Fibroblast of mammary gland (primary cell): Measurements from ENCODE around the gene ESPN.
A peak's percentile ranks its signal among the peaks of the same experiment; 100 is the strongest.

ENCODE experiments used
- DNase-seq: peaks from one replicate; pipeline ENCODE4 v3.0.0-alpha.2; 2010; ENCODE audit warnings: low read depth
- H3K4me3 ChIP-seq: 2 replicates; pipeline ENCODE4 v1.5.1; 2011; ENCODE audit warnings: low read depth, mild to moderate bottlenecking, low read length, moderate library complexity; ENCODE audit not compliant: control insufficient read depth
- CTCF ChIP-seq: conservative IDR thresholded peaks from 2 replicates; pipeline ENCODE4 v1.5.1; 2011; ENCODE audit warnings: low read depth, low read length, inconsistent platforms; ENCODE audit not compliant: control insufficient read depth, insufficient read depth

Gene ESPN

GRCh38 chr1:6410248-6410893, 14.2 kb upstream of the ESPN start:
- H3K4me3 ChIP-seq, result no peak overlapping the region
- no peak for TF ChIP-seq CTCF
- DNase-seq, result no peak

DNA sequence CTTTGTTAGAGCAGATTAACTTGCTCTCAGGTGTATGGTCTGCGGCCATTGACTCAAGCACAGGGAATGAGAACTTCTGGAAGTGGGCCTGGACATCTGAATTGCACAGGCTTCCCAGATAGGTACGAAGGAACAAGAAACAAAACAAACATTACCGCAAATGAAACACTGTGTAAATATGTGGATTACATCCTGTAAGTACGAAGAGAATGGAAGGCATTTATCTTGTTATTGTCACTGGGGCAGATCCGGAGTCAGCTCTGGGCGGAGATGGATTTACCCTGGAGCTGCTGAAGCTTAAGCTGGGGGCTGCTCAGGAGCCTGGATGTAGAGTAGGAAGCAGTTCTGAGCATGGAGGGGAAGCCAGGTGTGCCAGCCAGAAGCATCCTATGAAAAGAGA, 11.7 kb upstream of the ESPN start:
- no peak for TF ChIP-seq CTCF
- no peak for DNase-seq
- no peak overlapping the region for H3K4me3 ChIP-seq

DNA sequence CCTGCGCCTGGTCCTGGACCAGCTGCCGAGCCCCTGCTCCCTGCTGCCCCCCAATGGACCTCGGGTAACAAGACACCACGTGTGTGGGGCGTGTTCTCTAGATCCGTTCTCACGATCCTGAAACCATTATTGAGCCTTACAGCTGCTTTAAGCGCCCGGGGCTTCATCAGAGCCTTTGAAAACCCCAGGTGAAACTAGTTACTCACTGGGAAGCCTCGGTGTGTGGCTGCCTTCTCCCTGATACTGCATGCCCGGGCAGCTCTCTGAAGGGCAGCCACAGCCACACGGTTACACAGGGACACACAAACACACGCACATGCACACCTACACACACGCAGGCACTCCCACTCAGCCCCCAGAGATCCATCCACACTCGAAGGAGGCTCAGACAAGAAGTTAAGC, 10.1 kb upstream of the ESPN start:
- no peak overlapping the region for H3K4me3 ChIP-seq
- DNase-seq, result peak; percentile 46
- TF ChIP-seq CTCF, result peak; percentile 52

DNA sequence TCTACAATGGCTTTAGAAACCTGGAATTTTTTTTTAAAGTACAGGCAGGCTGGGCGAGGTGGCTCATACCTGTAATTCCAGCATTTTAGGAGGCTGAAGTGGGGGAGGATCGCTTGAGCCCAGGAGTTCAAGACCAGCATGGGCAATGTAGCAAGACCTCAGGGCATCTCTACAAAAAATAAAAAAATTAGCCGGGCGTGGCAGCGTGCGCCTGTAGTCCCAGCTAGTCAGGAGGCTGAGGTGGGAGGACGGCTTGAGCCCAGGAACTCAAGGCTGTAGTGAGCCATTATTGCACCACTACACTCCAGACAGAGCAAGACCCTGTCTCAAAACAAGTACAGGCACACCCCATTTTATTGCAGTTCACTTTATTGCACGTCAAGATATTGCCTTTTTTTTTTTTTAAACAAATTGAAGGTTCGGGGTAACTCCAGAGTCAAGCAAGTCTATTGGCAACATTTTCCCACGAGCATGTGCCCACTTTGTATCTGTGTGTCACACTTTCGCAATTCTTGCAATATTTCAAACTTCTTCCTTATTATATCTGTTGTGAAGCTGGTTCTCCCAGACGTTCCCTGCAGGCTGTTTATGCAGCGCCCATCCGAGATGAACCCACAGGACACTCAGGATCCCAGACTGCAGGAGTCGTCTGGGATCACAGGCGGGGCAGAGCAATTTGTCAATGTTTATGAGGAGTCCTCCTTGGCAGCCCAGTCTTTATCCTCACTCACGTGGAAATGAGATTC, 9.5 kb upstream of the ESPN start:
- TF ChIP-seq CTCF, result no peak
- no peak overlapping the region for H3K4me3 ChIP-seq
- peak; percentile 26 for DNase-seq

DNA sequence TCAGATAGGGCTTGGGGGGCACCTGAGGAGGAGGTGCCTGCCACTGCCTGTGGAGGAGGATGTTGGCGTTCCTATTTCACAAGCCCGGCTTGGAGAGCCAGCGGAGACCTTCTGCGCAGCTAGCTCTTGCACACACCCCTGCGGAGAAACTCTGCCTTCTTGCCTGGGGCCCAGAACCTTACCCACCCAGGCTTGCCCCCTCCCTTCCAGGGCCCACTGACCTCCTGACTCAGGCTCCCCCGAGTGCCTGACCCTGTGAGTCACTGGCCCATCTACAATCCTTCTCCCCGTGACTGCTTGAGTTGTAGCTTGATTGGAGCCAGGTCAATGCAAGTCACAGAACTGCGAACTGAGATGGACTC, 8.3 kb upstream of the ESPN start:
- no peak for TF ChIP-seq CTCF
- DNase-seq, result no peak
- H3K4me3 ChIP-seq, result no peak overlapping the region

GRCh38 chr1:6416906-6417305, 7.7 kb upstream of the ESPN start:
- no peak overlapping the region for H3K4me3 ChIP-seq
- TF ChIP-seq CTCF, result no peak
- no peak for DNase-seq
